ENCODE results near the gene PPP1CA.

PPP1CA gene

DNA sequence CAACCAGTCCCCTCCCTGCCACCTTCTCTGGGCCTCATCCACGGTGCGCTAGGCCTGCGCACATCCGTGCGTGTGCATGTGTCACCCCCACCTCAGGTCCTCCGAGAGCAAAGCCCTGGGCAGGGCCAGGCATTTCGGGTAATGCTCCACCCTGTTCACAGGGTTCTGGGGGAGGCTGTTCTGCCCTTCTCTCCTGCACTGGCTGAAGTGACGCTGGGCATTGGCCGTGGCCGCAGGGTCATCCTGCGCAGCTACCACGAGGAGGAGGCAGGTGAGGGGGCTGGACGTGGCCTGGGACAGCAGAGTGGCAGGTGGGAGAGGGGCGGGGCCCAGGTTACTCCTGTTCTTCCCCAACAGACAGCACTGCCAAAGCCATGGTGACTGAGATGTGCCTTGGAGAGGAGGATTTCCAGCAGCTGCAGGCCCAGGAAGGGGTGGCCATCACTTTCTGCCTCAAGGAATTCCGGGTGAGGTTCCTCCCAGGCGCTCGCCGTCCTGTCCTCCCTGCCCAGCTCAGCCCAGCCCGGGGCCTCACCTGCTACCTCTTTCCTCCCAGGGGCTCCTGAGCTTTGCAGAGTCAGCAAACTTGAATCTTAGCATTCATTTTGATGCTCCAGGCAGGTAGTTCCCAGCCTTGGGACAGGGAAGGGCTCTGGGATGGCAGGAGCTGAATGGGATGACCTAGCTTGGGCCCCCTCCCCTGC, 6.0 kb downstream of the PPP1CA start:
- DNase-seq (ENCODE audit: low read depth, low spot score): no peak
- no peak overlapping the region for H3K4me3 ChIP-seq
- H3K9ac ChIP-seq (ENCODE audit: insufficient read length): no peak overlapping the region
- peaks cover 54% of the 10 kb centered on the region for H3K36me3 ChIP-seq (ENCODE audit: insufficient read depth, low read length)
- no peaks in the 10 kb centered on the region for H3K9me3 ChIP-seq (ENCODE audit: low read depth, low read length)
- TF ChIP-seq FOXP2 (optimal IDR thresholded peaks at IDR 0.05; ENCODE audit: control extremely low read depth, extremely low read length, insufficient read depth): no peak
- no peak for TF ChIP-seq EZH2 (IDR thresholded peaks at IDR 0.05)
- TF ChIP-seq POLR2AphosphoS5 (IDR thresholded peaks at IDR 0.05; ENCODE audit: borderline replicate concordance, low read depth, low read length): no peak
- H3K27ac ChIP-seq: no peak overlapping the region

DNA sequence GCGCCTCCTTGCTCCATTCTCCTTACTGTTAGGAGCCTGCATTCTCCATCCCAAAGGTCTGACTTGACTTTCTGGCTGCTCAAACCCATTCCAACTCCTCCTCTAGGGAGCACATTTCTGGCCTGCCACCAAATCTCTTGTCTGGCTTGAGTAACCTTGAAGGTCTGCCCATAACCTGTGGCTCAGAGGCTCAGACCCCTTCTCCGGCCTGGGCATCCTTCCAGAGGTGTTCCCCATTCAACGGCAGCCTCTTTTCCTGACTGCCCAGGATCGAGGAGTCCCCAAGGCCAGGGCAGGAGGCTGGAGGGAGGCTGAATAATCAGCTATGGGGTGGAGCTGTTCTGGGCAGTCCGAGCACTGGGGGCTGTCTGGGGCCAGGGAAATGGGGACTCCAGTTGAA, 7.7 kb downstream of the PPP1CA start:
- TF ChIP-seq FOXP2 (optimal IDR thresholded peaks at IDR 0.05; ENCODE audit: control extremely low read depth, extremely low read length, insufficient read depth) (no peak), EZH2 (IDR thresholded peaks at IDR 0.05) (no peak), POLR2AphosphoS5 (IDR thresholded peaks at IDR 0.05; ENCODE audit: borderline replicate concordance, low read depth, low read length) (no peak)
- Histone ChIP-seq H3K9ac (ENCODE audit: insufficient read length) (no peak overlapping the region), H3K36me3 (ENCODE audit: insufficient read depth, low read length) (peaks cover 44% of the 10 kb centered on the region), H3K4me3 (no peak overlapping the region), H3K9me3 (ENCODE audit: low read depth, low read length) (no peaks in the 10 kb centered on the region), H3K27ac (no peak overlapping the region)
- no peak for DNase-seq (ENCODE audit: low read depth, low spot score)

DNA sequence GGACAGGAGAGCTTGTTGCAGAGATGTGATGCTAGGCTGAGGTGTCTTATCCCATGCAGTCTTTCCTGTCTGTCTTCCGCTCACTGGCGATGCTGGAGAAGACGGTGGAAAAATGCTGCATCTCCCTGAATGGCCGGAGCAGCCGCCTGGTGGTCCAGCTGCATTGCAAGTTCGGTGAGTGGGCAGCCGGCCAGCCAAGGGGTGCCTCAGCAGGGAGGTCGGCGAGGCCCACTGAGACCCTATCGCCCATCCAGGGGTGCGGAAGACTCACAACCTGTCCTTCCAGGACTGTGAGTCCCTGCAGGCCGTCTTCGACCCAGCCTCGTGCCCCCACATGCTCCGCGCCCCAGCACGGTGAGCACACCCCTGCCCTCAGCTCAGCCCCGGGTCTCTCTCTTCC, 8.2 kb downstream of the PPP1CA start:
- no peak for DNase-seq (ENCODE audit: low read depth, low spot score)
- Histone ChIP-seq H3K4me3 (no peak overlapping the region), H3K27ac (no peak overlapping the region), H3K36me3 (ENCODE audit: insufficient read depth, low read length) (peaks cover 39% of the 10 kb centered on the region), H3K9me3 (ENCODE audit: low read depth, low read length) (no peaks in the 10 kb centered on the region), H3K9ac (ENCODE audit: insufficient read length) (no peak overlapping the region)
- TF ChIP-seq POLR2AphosphoS5 (IDR thresholded peaks at IDR 0.05; ENCODE audit: borderline replicate concordance, low read depth, low read length) (no peak), EZH2 (IDR thresholded peaks at IDR 0.05) (no peak), FOXP2 (optimal IDR thresholded peaks at IDR 0.05; ENCODE audit: control extremely low read depth, extremely low read length, insufficient read depth) (no peak)

DNA sequence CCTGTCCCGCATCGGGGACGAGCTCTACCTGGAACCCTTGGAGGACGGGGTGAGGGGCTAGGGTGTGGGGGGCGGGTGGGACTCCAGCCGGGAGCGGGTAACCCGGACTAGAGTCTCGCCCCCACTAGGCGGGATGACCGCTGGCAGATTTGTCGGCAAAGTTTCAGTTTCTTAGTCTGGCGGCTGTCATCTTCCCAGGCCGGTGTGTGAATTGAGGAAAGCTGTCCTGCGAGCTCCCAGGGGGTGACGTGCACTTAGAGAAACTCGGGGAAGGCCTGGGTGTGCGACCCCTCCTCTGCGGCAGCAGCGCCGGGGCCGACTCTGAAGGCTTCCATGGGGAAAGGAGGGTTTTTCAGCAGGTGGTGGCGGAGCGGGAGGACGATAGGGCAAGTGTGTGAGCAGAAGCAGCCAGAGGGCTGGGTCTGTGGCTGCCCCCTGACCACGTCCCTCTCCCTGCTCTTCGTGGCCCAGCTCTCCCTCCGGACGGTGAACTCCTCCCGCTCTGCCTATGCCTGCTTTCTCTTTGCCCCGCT, 9.4 kb downstream of the PPP1CA start:
- DNase-seq (ENCODE audit: low read depth, low spot score): no peak
- no peak overlapping the region for H3K27ac ChIP-seq
- peak overlapping the region; percentile 99 for H3K9ac ChIP-seq (ENCODE audit: insufficient read length)
- TF ChIP-seq FOXP2 (optimal IDR thresholded peaks at IDR 0.05; ENCODE audit: control extremely low read depth, extremely low read length, insufficient read depth): no peak
- no peak for TF ChIP-seq POLR2AphosphoS5 (IDR thresholded peaks at IDR 0.05; ENCODE audit: borderline replicate concordance, low read depth, low read length)
- no peak for TF ChIP-seq EZH2 (IDR thresholded peaks at IDR 0.05)
- H3K4me3 ChIP-seq: peak overlapping the region; percentile 99
- peaks cover 27% of the 10 kb centered on the region; the same call in 1 of the 2 replicates for H3K36me3 ChIP-seq (ENCODE audit: insufficient read depth, low read length)
- H3K9me3 ChIP-seq (ENCODE audit: low read depth, low read length): no peaks in the 10 kb centered on the region

DNA sequence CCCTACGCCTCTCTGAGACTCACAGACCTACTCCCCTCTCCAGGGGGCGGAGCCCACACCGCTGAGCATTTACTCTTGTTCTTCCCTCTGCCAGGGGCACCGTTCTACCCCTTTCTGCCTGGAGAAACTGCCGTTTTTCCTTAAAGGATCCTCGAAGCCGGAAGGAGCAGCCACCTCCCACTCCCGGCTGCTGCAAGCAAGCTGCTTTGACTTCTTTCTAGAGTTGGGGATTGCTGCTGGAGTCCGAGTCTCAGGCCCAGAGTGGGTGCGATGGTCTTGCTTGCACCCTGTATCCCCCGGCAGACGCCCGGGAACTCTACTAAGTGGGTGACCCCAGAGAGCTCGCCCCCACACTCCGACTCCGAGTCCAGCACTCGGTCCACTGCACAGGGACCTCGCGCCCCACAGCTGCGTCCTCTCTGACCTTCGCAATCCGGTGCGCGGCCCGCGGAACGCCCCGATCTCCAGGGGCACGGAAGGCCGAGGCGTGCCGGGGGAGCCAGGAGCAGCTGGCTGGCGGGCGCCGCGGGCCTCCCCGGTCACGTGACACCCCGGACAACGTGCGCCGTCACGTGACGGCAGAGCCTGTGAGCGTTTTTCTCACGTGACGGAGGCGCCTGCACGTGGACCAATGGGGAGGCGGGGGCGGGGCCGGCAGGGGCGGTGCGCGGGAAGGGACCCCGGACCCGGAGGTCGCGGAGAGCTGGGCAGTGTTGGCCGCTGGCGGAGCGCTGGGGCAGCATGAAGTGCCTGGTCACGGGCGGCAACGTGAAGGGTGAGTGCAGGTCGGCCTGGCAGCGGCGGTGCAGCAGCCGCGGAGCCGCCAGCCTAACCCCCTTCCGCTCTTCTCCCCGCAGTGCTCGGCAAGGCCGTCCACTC, 10.1 kb downstream of the PPP1CA start, which contains the start of gene RAD9A:
RAD9A (plus strand) TSS at position 683 of the 879 bp plus-strand sequence; CDS start at position 742, 59 bp downstream.
- DNase-seq (ENCODE audit: low read depth, low spot score): peak; percentile 32
- Histone ChIP-seq H3K9ac (ENCODE audit: insufficient read length) (peak within 1 kb of the TSS; percentile 99), H3K36me3 (ENCODE audit: insufficient read depth, low read length) (peaks cover 20% of the 10 kb centered on the region; the same call in 1 of the 2 replicates), H3K4me3 (peak within 1 kb of the TSS; percentile 99), H3K9me3 (ENCODE audit: low read depth, low read length) (no peaks in the 10 kb centered on the region), H3K27ac (peak within 1 kb of the TSS; percentile 91)
- TF ChIP-seq FOXP2 (optimal IDR thresholded peaks at IDR 0.05; ENCODE audit: control extremely low read depth, extremely low read length, insufficient read depth) (no peak), POLR2AphosphoS5 (IDR thresholded peaks at IDR 0.05; ENCODE audit: borderline replicate concordance, low read depth, low read length) (peak; percentile 92)

DNA sequence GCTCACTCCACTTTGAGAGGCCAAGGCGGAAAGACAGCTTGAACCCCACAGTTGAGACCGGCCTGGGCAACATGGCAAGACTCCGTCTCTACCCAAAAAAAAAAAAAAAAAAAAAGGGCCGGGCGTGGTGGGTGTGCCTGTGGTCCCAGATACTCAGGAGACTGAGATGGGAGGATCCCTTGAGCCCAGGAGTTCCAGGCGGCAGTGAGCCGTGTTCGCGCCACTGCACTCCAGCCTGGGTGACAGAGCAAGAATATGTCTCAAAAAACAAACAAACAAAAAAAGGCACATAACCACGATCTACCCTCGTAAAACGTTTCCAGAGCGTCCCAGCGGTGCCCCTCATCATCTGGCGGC, 10.7 kb downstream of the PPP1CA start:
- DNase-seq (ENCODE audit: low read depth, low spot score): no peak
- Histone ChIP-seq H3K9me3 (ENCODE audit: low read depth, low read length) (no peaks in the 10 kb centered on the region), H3K4me3 (peak overlapping the region; percentile 99), H3K9ac (ENCODE audit: insufficient read length) (peak overlapping the region; percentile 99), H3K27ac (peak overlapping the region; percentile 91), H3K36me3 (ENCODE audit: insufficient read depth, low read length) (peaks cover 15% of the 10 kb centered on the region; the same call in 1 of the 2 replicates)
- TF ChIP-seq POLR2AphosphoS5 (IDR thresholded peaks at IDR 0.05; ENCODE audit: borderline replicate concordance, low read depth, low read length) (no peak), FOXP2 (optimal IDR thresholded peaks at IDR 0.05; ENCODE audit: control extremely low read depth, extremely low read length, insufficient read depth) (no peak), EZH2 (IDR thresholded peaks at IDR 0.05) (no peak)

DNA sequence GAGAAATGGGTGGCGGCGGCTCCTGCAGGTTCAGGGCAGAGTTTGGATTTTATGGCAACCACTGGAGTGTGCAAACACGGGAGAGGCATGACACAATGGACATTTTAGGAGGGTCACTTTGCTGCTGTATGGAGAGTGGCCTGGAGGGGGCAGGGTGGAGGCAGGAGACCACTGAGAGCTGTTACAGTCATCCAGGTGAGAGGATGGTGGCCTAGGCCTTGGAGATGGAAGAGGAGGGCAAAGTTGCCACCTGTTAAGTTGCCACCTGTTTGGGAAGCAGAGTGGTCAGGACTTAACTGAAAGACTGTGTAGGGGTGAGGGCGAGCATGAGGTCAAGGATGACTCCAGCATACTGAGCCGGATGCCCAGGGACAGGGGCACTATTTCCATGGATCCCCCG, 12.2 kb downstream of the PPP1CA start:
- no peak for TF ChIP-seq EZH2 (IDR thresholded peaks at IDR 0.05)
- no peak for TF ChIP-seq FOXP2 (optimal IDR thresholded peaks at IDR 0.05; ENCODE audit: control extremely low read depth, extremely low read length, insufficient read depth)
- no peak for TF ChIP-seq POLR2AphosphoS5 (IDR thresholded peaks at IDR 0.05; ENCODE audit: borderline replicate concordance, low read depth, low read length)
- H3K9ac ChIP-seq (ENCODE audit: insufficient read length): no peak overlapping the region
- peaks cover 10% of the 10 kb centered on the region; the same call in 1 of the 2 replicates for H3K36me3 ChIP-seq (ENCODE audit: insufficient read depth, low read length)
- DNase-seq (ENCODE audit: low read depth, low spot score): no peak
- H3K4me3 ChIP-seq: no peak overlapping the region
- H3K9me3 ChIP-seq (ENCODE audit: low read depth, low read length): no peaks in the 10 kb centered on the region
- H3K27ac ChIP-seq: no peak overlapping the region

DNA sequence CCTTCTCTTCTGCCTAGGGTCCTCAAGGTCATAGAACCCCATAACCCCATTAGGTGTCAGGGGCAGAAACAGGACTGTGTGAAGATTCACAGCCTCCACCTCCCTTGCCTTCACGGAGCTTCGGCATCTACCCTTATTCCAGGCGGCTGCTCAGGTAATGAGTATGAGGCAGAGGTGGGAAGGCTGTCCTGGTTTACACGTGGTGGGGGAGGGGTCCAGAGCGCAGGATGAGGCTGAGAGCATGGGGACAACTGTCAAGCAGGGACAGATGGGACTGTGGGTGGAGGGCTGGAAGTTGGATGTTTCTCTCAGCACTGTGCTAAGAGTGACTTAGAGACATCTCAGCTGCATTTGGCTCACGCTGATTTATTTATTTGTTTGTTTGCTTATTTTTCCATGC, 14.1 kb downstream of the PPP1CA start:
- no peak for DNase-seq (ENCODE audit: low read depth, low spot score)
- Histone ChIP-seq H3K27ac (no peak overlapping the region), H3K4me3 (no peak overlapping the region), H3K9me3 (ENCODE audit: low read depth, low read length) (no peaks in the 10 kb centered on the region), H3K36me3 (ENCODE audit: insufficient read depth, low read length) (no peaks in the 10 kb centered on the region), H3K9ac (ENCODE audit: insufficient read length) (no peak overlapping the region)
- TF ChIP-seq POLR2AphosphoS5 (IDR thresholded peaks at IDR 0.05; ENCODE audit: borderline replicate concordance, low read depth, low read length) (no peak), FOXP2 (optimal IDR thresholded peaks at IDR 0.05; ENCODE audit: control extremely low read depth, extremely low read length, insufficient read depth) (no peak), EZH2 (IDR thresholded peaks at IDR 0.05) (no peak)
